Smooth muscle cell (in vitro differentiated cells): ENCODE data around the gene FGF3. TPM values are rescaled to one million over a fixed set of nuclear protein-coding genes. Genes with fewer than 3 reads are reported as not detected.

ENCODE experiments used
- DNase-seq: peaks from one replicate; lab custom pipeline; 2025; ENCODE audit not compliant: unreplicated experiment; lab: John Stamatoyannopoulos, UW
- H2AFZ ChIP-seq: fragments of 200-600 bp; sonication (generic); 2 replicates; pipeline ENCODE4 v1.6.0; 2016; ENCODE audit warnings: antibody characterized with exemption, low read depth, mild to moderate bottlenecking
- H3F3A ChIP-seq: fragments of 200-600 bp; sonication (generic); 2 replicates; pipeline ENCODE4 v1.6.0; 2017; ENCODE audit warnings: antibody characterized with exemption, low read depth
- H3K27ac ChIP-seq: fragments of 200-600 bp; sonication (generic); 2 replicates; pipeline ENCODE4 v1.5.1; 2016; ENCODE audit warnings: low read depth, mild to moderate bottlenecking
- H3K27me3 ChIP-seq: fragments of 200-600 bp; sonication (generic); 2 replicates; pipeline ENCODE4 v1.6.1; 2016; ENCODE audit warnings: low read depth, mild to moderate bottlenecking
- H3K36me3 ChIP-seq: fragments of 200-600 bp; sonication (generic); 2 replicates; pipeline ENCODE4 v1.5.1; 2016; ENCODE audit warnings: low read depth
- H3K4me1 ChIP-seq: fragments of 200-600 bp; sonication (generic); 2 replicates; pipeline ENCODE4 v1.5.1; 2016; ENCODE audit warnings: low read depth
- H3K4me2 ChIP-seq: fragments of 200-600 bp; sonication (generic); 2 replicates; pipeline ENCODE4 v1.6.0; 2016; ENCODE audit warnings: mild to moderate bottlenecking
- H3K4me3 ChIP-seq: fragments of 200-600 bp; sonication (generic); 2 replicates; pipeline ENCODE4 v1.5.1; 2016; ENCODE audit warnings: mild to moderate bottlenecking
- H3K79me2 ChIP-seq: fragments of 200-600 bp; sonication (generic); 2 replicates; pipeline ENCODE4 v1.6.0; 2016; ENCODE audit warnings: low read depth, mild to moderate bottlenecking
- H3K9ac ChIP-seq: fragments of 200-600 bp; sonication (generic); 2 replicates; pipeline ENCODE4 v1.6.0; 2016; ENCODE audit warnings: low read depth
- H3K9me3 ChIP-seq: fragments of 200-600 bp; sonication (generic); replicated peaks from 2 replicates; pipeline ENCODE4 v1.5.1; 2016; ENCODE audit warnings: low read depth
- H4K20me1 ChIP-seq: fragments of 200-600 bp; sonication (generic); 2 replicates; pipeline ENCODE4 v1.6.0; 2016; ENCODE audit warnings: low read depth
- CTCF ChIP-seq: fragments of 200-600 bp; sonication (generic); IDR thresholded peaks from 2 replicates; pipeline ENCODE4 v1.5.1; 2017; ENCODE audit warnings: borderline replicate concordance, mild to moderate bottlenecking, antibody characterized with exemption; ENCODE audit not compliant: insufficient read depth, poor library complexity, severe bottlenecking
- WGBS: methylation state at CpG from one replicate; pipeline ENCODE4 v1.1.7; 2016; ENCODE audit warnings: low lambda C conversion rate; 5-methylcytosine and 5-hydroxymethylcytosine counted together
- polyA plus RNA-seq: library from polyadenylated mRNA; unstranded; fragments of >200 nt; fragmentation: Nextera tagmentation; extraction: Ambion mirVana; gene quantifications from 2 replicates; pipeline ENCODE4 v1.2.1, GENCODE V29; 2016
- total RNA-seq: library from RNA; depleted of rRNA; stranded (reverse); fragments of >200 nt; gene quantifications from 2 replicates; pipeline ENCODE4 v1.2.3, GENCODE V29; 2014

FGF3 gene
- total and polyA plus RNA-seq, 2 experiments from 2014 or later: not detected

DNA sequence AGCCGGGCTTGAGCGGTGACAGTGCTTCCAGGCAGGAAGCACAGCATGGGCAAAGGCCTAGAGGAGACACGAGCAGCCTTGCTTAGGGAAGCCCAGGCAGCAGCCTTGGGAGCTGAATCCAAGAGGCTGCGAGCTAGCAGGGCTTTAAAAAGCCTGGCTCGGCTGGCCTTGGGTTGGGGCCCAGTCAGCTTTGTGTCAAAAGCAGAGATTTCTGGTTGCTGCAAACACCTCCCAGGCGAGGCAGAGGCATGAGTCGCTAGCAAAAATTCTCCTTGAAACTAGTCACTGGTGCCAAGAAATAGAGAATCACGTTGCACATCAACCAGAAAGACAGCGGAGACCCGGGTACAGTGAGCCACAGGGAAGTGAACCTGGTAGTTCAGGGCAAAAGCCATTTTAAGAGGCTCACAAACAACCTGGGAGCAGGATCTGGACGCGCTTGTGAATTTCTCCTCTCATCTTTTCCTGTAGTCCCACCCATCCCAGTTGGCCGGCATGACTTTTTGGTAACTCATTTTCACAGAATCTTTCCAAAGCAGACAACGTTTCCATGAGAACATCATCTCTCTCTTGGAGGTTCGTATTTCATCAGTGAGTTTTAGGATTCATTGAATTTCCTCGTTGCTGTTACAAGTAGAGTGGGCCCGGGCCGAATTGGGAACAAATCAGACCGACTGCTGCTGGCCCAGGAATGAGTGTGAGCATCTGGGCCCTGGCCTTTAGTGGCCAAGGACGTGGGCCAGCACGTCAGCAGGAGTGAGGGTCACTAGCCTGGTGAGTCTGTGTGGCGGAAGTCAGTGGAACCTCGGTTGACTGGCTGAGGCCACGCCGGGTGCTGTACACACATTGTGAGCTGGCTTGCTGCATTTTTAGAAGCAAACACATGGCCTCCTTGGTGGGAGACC is 27.7 kb downstream of the FGF3 start:
- no peaks in the 10 kb centered on the region for H3F3A ChIP-seq
- no peak overlapping the region for H3K4me3 ChIP-seq
- no peaks in the 10 kb centered on the region for H3K79me2 ChIP-seq
- no peaks in the 10 kb centered on the region for H3K27me3 ChIP-seq
- H3K4me1 ChIP-seq: no peaks in the 10 kb centered on the region
- H3K36me3 ChIP-seq: no peaks in the 10 kb centered on the region
- H2AFZ ChIP-seq: no peak overlapping the region
- H3K9me3 ChIP-seq: no peaks in the 10 kb centered on the region
- no peak overlapping the region for H3K4me2 ChIP-seq
- H3K27ac ChIP-seq: no peak overlapping the region
- H4K20me1 ChIP-seq: no peaks in the 10 kb centered on the region
- DNase-seq: no peak
- H3K9ac ChIP-seq: no peak overlapping the region
- no peak for TF ChIP-seq CTCF
- whole genome bisulfite sequencing: 78% methylated on average over 25 of the region's 25 CpGs

GRCh38 chr11:69788956-69789355 is 30.3 kb downstream of the FGF3 start:
- Histone ChIP-seq H3F3A (no peaks in the 10 kb centered on the region), H3K4me1 (no peaks in the 10 kb centered on the region), H3K9ac (no peak overlapping the region), H2AFZ (no peak overlapping the region), H3K4me3 (no peak overlapping the region), H3K36me3 (no peaks in the 10 kb centered on the region), H3K4me2 (no peak overlapping the region), H3K9me3 (no peaks in the 10 kb centered on the region), H3K79me2 (no peaks in the 10 kb centered on the region), H4K20me1 (no peaks in the 10 kb centered on the region), H3K27ac (no peak overlapping the region), H3K27me3 (peaks cover 3% of the 10 kb centered on the region)
- WGBS: 92% methylated on average over 11 of the region's 11 CpGs
- no peak for DNase-seq
- no peak for TF ChIP-seq CTCF

- no peak overlapping the region for H2AFZ ChIP-seq
- no peaks in the 10 kb centered on the region for H3K4me1 ChIP-seq
- no peaks in the 10 kb centered on the region for H3K9me3 ChIP-seq
- WGBS: 88% methylated on average over 10 of the region's 10 CpGs
- no peaks in the 10 kb centered on the region for H4K20me1 ChIP-seq
- no peak overlapping the region for H3K9ac ChIP-seq
- DNase-seq: no peak
- H3F3A ChIP-seq: no peaks in the 10 kb centered on the region
- no peak overlapping the region for H3K4me2 ChIP-seq
- no peak for TF ChIP-seq CTCF
- H3K27ac ChIP-seq: no peak overlapping the region
- no peak overlapping the region for H3K4me3 ChIP-seq
- no peaks in the 10 kb centered on the region for H3K79me2 ChIP-seq
- H3K27me3 ChIP-seq: peaks cover 3% of the 10 kb centered on the region
- H3K36me3 ChIP-seq: no peaks in the 10 kb centered on the region
Observed at GRCh38 chr11:69787906-69788305, 31.3 kb downstream of the FGF3 start.

GRCh38 chr11:69787457-69787856 is 31.8 kb downstream of the FGF3 start:
- Histone ChIP-seq H4K20me1 (no peaks in the 10 kb centered on the region), H3K4me2 (no peak overlapping the region), H3K79me2 (no peaks in the 10 kb centered on the region), H3K9me3 (no peaks in the 10 kb centered on the region), H3K36me3 (no peaks in the 10 kb centered on the region), H3K9ac (no peak overlapping the region), H3K27me3 (peaks cover 3% of the 10 kb centered on the region), H2AFZ (no peak overlapping the region), H3K27ac (no peak overlapping the region), H3K4me3 (no peak overlapping the region), H3K4me1 (no peaks in the 10 kb centered on the region), H3F3A (no peaks in the 10 kb centered on the region)
- WGBS: 53% methylated on average over 4 of the region's 4 CpGs
- no peak for TF ChIP-seq CTCF
- DNase-seq: no peak
